NCI-H82 treated with DMSO at 0.1 percent for 48 hours (cell line): ENCODE data around the gene LRRC32.

ENCODE experiments used
- DNase-seq: peaks from one replicate; lab custom pipeline; 2025; ENCODE audit not compliant: unreplicated experiment; lab: John Stamatoyannopoulos, UW

Gene LRRC32

GRCh38 chr11:76664578-76665061 is 5.9 kb downstream of the LRRC32 start:
- no peak for DNase-seq

GRCh38 chr11:76663912-76664440 is 6.6 kb downstream of the LRRC32 start:
- no peak for DNase-seq

- DNase-seq = no peak
These were observed 7.1 kb downstream of the LRRC32 start for GRCh38 chr11:76663486-76663810.

GRCh38 chr11:76662656-76663485 is 7.7 kb downstream of the LRRC32 start:
- no peak for DNase-seq

GRCh38 chr11:76661834-76662434 is 8.6 kb downstream of the LRRC32 start:
- DNase-seq = no peak

- DNase-seq = no peak
These were observed 9.2 kb downstream of the LRRC32 start for GRCh38 chr11:76661306-76661751.

- no peak for DNase-seq
These were observed 9.8 kb downstream of the LRRC32 start for GRCh38 chr11:76660533-76661305.

GRCh38 chr11:76659672-76660532 is 10.6 kb downstream of the LRRC32 start:
- DNase-seq = no peak

- DNase-seq = no peak
These were observed 11.6 kb downstream of the LRRC32 start for GRCh38 chr11:76658651-76659650.

- DNase-seq = no peak
These were observed 12.3 kb downstream of the LRRC32 start for GRCh38 chr11:76658231-76658630.

- DNase-seq = no peak
These were observed 13.1 kb downstream of the LRRC32 start for GRCh38 chr11:76657187-76658170.

- peak; percentile 1 for DNase-seq
These were observed 13.9 kb downstream of the LRRC32 start for GRCh38 chr11:76656571-76657081.

GRCh38 chr11:76656050-76656531 is 14.5 kb downstream of the LRRC32 start:
- no peak for DNase-seq

GRCh38 chr11:76655501-76656049 is 15.0 kb downstream of the LRRC32 start:
- no peak for DNase-seq

- no peak for DNase-seq
These were observed 15.6 kb downstream of the LRRC32 start for GRCh38 chr11:76654980-76655379.

- DNase-seq = no peak
These were observed 16.2 kb downstream of the LRRC32 start for GRCh38 chr11:76654298-76654851.

- no peak for DNase-seq
These were observed 16.8 kb downstream of the LRRC32 start for GRCh38 chr11:76653674-76654284.
